Activated T-helper 9 cell treated with anti-CD3 and anti-CD28 coated beads, Interleukin-2, amount 50 U/mL, for 16 hours (primary cell): Measurements from ENCODE around the gene CFAP43.

Experiments used
- DNase-seq: peaks from one replicate; pipeline ENCODE4 v3.0.0-alpha.2; 2020; ENCODE audit warnings: low read depth

Gene CFAP43

GRCh38 chr10:104130041-104130440, 102.1 kb downstream of the CFAP43 start:
- DNase-seq: no peak

- DNase-seq: no peak
Observed at GRCh38 chr10:104128214-104128613, 104.0 kb downstream of the CFAP43 start.

- no peak for DNase-seq
Observed at GRCh38 chr10:104127411-104127810, 104.8 kb downstream of the CFAP43 start.

GRCh38 chr10:104123397-104123796, 108.8 kb downstream of the CFAP43 start:
- no peak for DNase-seq

GRCh38 chr10:104122225-104123107, 109.7 kb downstream of the CFAP43 start:
- DNase-seq: no peak

GRCh38 chr10:104121485-104122224, 110.5 kb downstream of the CFAP43 start, which contains the start of gene SFR1:
SFR1 (plus strand) TSS chr10:104122171; CDS start chr10:104122184, 13 bp downstream.
- DNase-seq: peak; percentile 99

GRCh38 chr10:104120903-104121484, 111.2 kb downstream of the CFAP43 start:
- DNase-seq: peak; percentile 73

- DNase-seq: no peak
Observed at GRCh38 chr10:104120512-104120902, 111.7 kb downstream of the CFAP43 start.

- DNase-seq: no peak
Observed at GRCh38 chr10:104119996-104120395, 112.2 kb downstream of the CFAP43 start.

- DNase-seq: no peak
Observed at GRCh38 chr10:104117839-104118323, 114.3 kb downstream of the CFAP43 start.

GRCh38 chr10:104113376-104113956, 118.7 kb downstream of the CFAP43 start:
- DNase-seq: no peak

GRCh38 chr10:104109908-104110662, 122.1 kb downstream of the CFAP43 start:
- DNase-seq: no peak

GRCh38 chr10:104104926-104105325, 127.2 kb downstream of the CFAP43 start:
- no peak for DNase-seq

GRCh38 chr10:104104418-104104817, 127.7 kb downstream of the CFAP43 start:
- DNase-seq: no peak

GRCh38 chr10:104103956-104104355, 128.2 kb downstream of the CFAP43 start:
- no peak for DNase-seq

GRCh38 chr10:104101902-104102301, 130.3 kb downstream of the CFAP43 start:
- DNase-seq: no peak

GRCh38 chr10:104100795-104101194, 131.4 kb downstream of the CFAP43 start:
- no peak for DNase-seq

GRCh38 chr10:104099941-104100340, 132.2 kb downstream of the CFAP43 start:
- no peak for DNase-seq

- no peak for DNase-seq
Observed at GRCh38 chr10:104099269-104099668, 132.9 kb downstream of the CFAP43 start.

GRCh38 chr10:104098358-104098925, 133.7 kb downstream of the CFAP43 start:
- DNase-seq: no peak

- no peak for DNase-seq
Observed at GRCh38 chr10:104096692-104097091, 135.5 kb downstream of the CFAP43 start.
